Memory B cell (primary cell): ENCODE results near the gene EPB41L2.

Source experiments
- ATAC-seq: fragments of 150-1000 bp; cut with Tn5 transposase; 2 replicates; pipeline ENCODE4 v1.10.0; 2021; ENCODE audit warnings: low read depth, mild to moderate bottlenecking, moderate library complexity
- DNase-seq, 2 donors: peaks; one replicate each; pipeline ENCODE4 v3.0.0; 2022; ENCODE audit warnings: low spot score in 2 of 2
- H3K27ac Mint-ChIP-seq: one replicate; pipeline ENCODE4 v1.8.0; 2022; ENCODE audit warnings: mild to moderate bottlenecking, moderate library complexity, mixed read lengths
- H3K27me3 Mint-ChIP-seq: one replicate; pipeline ENCODE4 v1.8.0; 2022; ENCODE audit warnings: mixed read lengths
- H3K36me3 Mint-ChIP-seq: one replicate; pipeline ENCODE4 v1.8.0; 2022; ENCODE audit warnings: mild to moderate bottlenecking, mixed read lengths
- H3K4me1 Mint-ChIP-seq: one replicate; pipeline ENCODE4 v1.8.0; 2022; ENCODE audit warnings: mixed read lengths
- H3K4me3 Mint-ChIP-seq: one replicate; pipeline ENCODE4 v1.8.0; 2022; ENCODE audit warnings: mild to moderate bottlenecking, moderate library complexity, mixed read lengths
- H3K9me3 Mint-ChIP-seq: one replicate; pipeline ENCODE4 v1.8.0; 2022; ENCODE audit warnings: mixed read lengths

The EPB41L2 gene

GRCh38 chr6:130794010-130794697 is 268.9 kb downstream of the EPB41L2 start:
- no peak for ATAC-seq
- Mint-ChIP-seq H3K4me1 (no peaks in the 10 kb centered on the region), H3K4me3 (no peak overlapping the region), H3K9me3 (peaks cover 8% of the 10 kb centered on the region), H3K36me3 (no peaks in the 10 kb centered on the region), H3K27me3 (peaks cover 2% of the 10 kb centered on the region), H3K27ac (no peak overlapping the region)
- DNase-seq: no peak
